ENCODE results near the gene GALNTL6. TPM values are rescaled to one million over a fixed set of nuclear protein-coding genes. Genes with fewer than 3 reads are reported as not detected.

GALNTL6 gene
- total RNA-seq, 4 donors from 2014 or later = 0.82 to 0.95 TPM; not detected in 2

GRCh38 chr4:171785388-171785787 lies 27.8 kb upstream of the GALNTL6 start:
- no peaks in the 10 kb centered on the region for H3K36me3 ChIP-seq
- no peak for TF ChIP-seq EP300 (IDR thresholded peaks at IDR 0.05; ENCODE audit: low read depth)
- no peak for TF ChIP-seq POLR2AphosphoS5 (IDR thresholded peaks at IDR 0.05)
- no peak for TF ChIP-seq POLR2A (IDR thresholded peaks at IDR 0.05)
- TF ChIP-seq, protein P1, sequence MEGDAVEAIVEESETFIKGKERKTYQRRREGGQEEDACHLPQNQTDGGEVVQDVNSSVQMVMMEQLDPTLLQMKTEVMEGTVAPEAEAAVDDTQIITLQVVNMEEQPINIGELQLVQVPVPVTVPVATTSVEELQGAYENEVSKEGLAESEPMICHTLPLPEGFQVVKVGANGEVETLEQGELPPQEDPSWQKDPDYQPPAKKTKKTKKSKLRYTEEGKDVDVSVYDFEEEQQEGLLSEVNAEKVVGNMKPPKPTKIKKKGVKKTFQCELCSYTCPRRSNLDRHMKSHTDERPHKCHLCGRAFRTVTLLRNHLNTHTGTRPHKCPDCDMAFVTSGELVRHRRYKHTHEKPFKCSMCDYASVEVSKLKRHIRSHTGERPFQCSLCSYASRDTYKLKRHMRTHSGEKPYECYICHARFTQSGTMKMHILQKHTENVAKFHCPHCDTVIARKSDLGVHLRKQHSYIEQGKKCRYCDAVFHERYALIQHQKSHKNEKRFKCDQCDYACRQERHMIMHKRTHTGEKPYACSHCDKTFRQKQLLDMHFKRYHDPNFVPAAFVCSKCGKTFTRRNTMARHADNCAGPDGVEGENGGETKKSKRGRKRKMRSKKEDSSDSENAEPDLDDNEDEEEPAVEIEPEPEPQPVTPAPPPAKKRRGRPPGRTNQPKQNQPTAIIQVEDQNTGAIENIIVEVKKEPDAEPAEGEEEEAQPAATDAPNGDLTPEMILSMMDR (IDR thresholded peaks at IDR 0.05) = no peak
- in situ Hi-C loops (cut with MboI; ENCODE audit: low pct_ligation_motif_present in 1 of 4, low pct_unique_long_range_greater_than_20kb in 1 of 4, low sequenced_read_pairs in 3 of 4) = no loop called here
- H3K27ac ChIP-seq = no peak overlapping the region
- H3K9me3 ChIP-seq = no peaks in the 10 kb centered on the region
- no peaks in the 10 kb centered on the region for H3K27me3 ChIP-seq
- H3K4me1 ChIP-seq = no peaks in the 10 kb centered on the region
- WGBS, 2 donors (ENCODE audit: low coverage in 1 of 2) = 66 to 73% methylated on average over 3 of the region's 3 CpGs
- H3K4me3 ChIP-seq = no peak overlapping the region
- no peak for DNase-seq
- intact Hi-C loops (cut with DNase I; ENCODE audit: low total_unique reads) = no loop called here

DNA sequence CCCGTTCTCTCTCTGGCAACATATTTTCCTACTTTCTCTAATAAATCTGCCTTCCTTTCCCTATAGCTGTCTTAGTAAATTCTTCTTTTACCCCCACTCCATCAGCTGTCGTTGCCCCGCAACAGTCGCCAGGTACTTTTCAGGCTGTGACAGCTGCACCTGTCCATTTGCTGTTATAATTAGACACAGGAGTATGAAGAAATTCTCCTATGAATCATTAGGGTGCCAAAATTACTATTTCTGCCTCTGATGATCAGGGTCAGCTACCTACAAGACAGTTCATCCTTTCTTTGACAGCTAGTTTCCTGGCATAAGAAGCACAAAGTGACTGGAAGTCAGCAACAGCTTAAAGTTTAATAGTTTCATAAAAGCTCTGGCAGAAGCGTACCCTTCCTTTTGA lies 19.5 kb upstream of the GALNTL6 start:
- no peaks in the 10 kb centered on the region for H3K9me3 ChIP-seq
- TF ChIP-seq POLR2AphosphoS5 (IDR thresholded peaks at IDR 0.05) = no peak
- no peak for TF ChIP-seq EP300 (IDR thresholded peaks at IDR 0.05; ENCODE audit: low read depth)
- TF ChIP-seq, protein P1 (IDR thresholded peaks at IDR 0.05) = no peak
- no peak for TF ChIP-seq POLR2A (IDR thresholded peaks at IDR 0.05)
- H3K4me3 ChIP-seq = no peak overlapping the region
- no peaks in the 10 kb centered on the region for H3K4me1 ChIP-seq
- no peaks in the 10 kb centered on the region for H3K36me3 ChIP-seq
- intact Hi-C loops (cut with DNase I; ENCODE audit: low total_unique reads) (no loop called here), in situ Hi-C loops (cut with MboI; ENCODE audit: low pct_ligation_motif_present in 1 of 4, low pct_unique_long_range_greater_than_20kb in 1 of 4, low sequenced_read_pairs in 3 of 4) (no loop called here)
- no peaks in the 10 kb centered on the region for H3K27me3 ChIP-seq
- no peak overlapping the region for H3K27ac ChIP-seq
- WGBS, 2 donors (ENCODE audit: low coverage in 1 of 2) = 64 to 70% methylated on average over 4 to 5 of the region's 5 CpGs
- DNase-seq = no peak

DNA sequence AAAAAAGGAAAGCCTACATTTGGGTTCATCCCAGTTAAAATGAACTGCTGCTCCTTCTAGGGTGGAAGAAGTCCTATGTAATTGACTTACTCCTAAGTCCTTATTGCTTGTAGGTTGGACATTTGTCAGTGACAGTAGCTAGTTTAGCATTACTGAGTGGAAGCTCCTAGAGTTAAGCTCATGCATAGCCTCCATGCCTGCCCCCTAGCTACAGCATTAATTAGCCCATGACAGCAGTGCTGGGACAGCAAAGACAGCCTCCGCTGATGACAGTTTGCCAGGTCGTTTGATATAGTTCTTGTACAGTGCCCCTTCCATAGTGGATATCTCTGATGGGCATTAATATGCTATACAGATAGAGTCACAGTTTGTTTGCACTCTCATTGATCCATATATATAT lies 18.7 kb upstream of the GALNTL6 start:
- WGBS, 2 donors (ENCODE audit: low coverage in 1 of 2) = 83% methylated on average over 2 of the region's 2 CpGs; no CpG with 5 or more reads in 1 of the 2 donors
- in situ Hi-C loops (cut with MboI; ENCODE audit: low pct_ligation_motif_present in 1 of 4, low pct_unique_long_range_greater_than_20kb in 1 of 4, low sequenced_read_pairs in 3 of 4) (no loop called here), intact Hi-C loops (cut with DNase I; ENCODE audit: low total_unique reads) (no loop called here)
- Histone ChIP-seq H3K36me3 (no peaks in the 10 kb centered on the region), H3K27me3 (no peaks in the 10 kb centered on the region), H3K9me3 (no peaks in the 10 kb centered on the region), H3K27ac (no peak overlapping the region), H3K4me1 (no peaks in the 10 kb centered on the region), H3K4me3 (no peak overlapping the region)
- TF ChIP-seq, protein P1 (IDR thresholded peaks at IDR 0.05) = no peak
- TF ChIP-seq POLR2A (IDR thresholded peaks at IDR 0.05) (no peak), EP300 (IDR thresholded peaks at IDR 0.05; ENCODE audit: low read depth) (no peak), POLR2AphosphoS5 (IDR thresholded peaks at IDR 0.05) (no peak)
- no peak for DNase-seq

DNA sequence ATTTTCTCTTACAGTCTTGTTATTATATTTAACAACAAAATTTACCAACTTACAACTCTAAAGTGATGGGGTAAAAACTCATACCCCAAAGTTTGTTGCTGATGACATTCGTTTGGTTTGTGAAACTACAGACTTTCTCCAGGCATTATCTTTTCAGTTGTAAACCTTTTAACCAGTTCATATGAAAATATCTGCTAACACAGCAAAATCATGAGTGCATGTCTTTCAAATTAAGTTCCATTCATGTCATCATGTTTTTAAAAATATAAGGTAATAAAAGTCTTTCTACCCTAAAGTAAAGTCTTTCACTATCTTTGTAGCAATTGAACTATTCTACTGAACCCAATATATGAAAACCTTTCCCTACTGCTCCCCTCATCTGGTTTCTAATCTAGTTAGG lies 3.4 kb upstream of the GALNTL6 start:
- 72 to 80% methylated on average over 1 of the region's 1 CpG for WGBS, 2 donors (ENCODE audit: low coverage in 1 of 2)
- H3K36me3 ChIP-seq = no peaks in the 10 kb centered on the region
- no peak overlapping the region for H3K4me3 ChIP-seq
- in situ Hi-C loops (cut with MboI; ENCODE audit: low pct_ligation_motif_present in 1 of 4, low pct_unique_long_range_greater_than_20kb in 1 of 4, low sequenced_read_pairs in 3 of 4) = no loop called here
- intact Hi-C loops (cut with DNase I; ENCODE audit: low total_unique reads) = no loop called here
- H3K27me3 ChIP-seq = peaks cover 28% of the 10 kb centered on the region
- H3K9me3 ChIP-seq = no peaks in the 10 kb centered on the region
- no peak for DNase-seq
- H3K27ac ChIP-seq = no peak overlapping the region
- TF ChIP-seq POLR2AphosphoS5 (IDR thresholded peaks at IDR 0.05) = no peak
- TF ChIP-seq POLR2A (IDR thresholded peaks at IDR 0.05) = no peak
- TF ChIP-seq EP300 (IDR thresholded peaks at IDR 0.05; ENCODE audit: low read depth) = no peak
- TF ChIP-seq, protein P1 (IDR thresholded peaks at IDR 0.05) = no peak
- H3K4me1 ChIP-seq = peaks cover 0 to 10% (median 2%) of the 10 kb centered on the region in 4 donors
